Measurements from ENCODE around the gene AGBL5.

DNA sequence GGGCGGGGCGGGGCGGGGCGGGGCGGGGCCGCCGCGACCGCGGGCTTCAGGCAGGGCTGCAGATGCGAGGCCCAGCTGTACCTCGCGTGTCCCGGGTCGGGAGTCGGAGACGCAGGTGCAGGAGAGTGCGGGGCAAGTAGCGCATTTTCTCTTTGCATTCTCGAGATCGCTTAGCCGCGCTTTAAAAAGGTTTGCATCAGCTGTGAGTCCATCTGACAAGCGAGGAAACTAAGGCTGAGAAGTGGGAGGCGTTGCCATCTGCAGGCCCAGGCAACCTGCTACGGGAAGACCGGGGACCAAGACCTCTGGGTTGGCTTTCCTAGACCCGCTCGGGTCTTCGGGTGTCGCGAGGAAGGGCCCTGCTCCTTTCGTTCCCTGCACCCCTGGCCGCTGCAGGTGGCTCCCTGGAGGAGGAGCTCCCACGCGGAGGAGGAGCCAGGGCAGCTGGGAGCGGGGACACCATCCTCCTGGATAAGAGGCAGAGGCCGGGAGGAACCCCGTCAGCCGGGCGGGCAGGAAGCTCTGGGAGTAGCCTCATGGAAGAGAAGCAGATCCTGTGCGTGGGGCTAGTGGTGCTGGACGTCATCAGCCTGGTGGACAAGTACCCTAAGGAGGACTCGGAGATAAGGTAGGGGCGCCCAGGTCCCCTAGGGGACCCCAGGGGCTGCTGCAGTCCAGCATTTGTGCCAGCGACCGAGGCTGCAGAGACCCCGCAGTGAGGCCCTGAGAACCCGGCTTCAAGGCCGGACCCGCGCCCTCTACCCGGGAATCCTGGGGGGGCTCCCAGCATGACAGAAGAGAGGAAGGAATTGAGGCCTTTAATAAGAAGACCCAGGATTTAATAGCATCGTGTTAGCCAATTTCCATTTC lies 35.5 kb downstream of the AGBL5 start, which contains the start of gene KHK:
- TF ChIP-seq MLLT10 (CRISPR knock-in tag; IDR thresholded peaks at IDR 0.05) (no peak), XRCC5 (optimal IDR thresholded peaks at IDR 0.05; ENCODE audit: low read length) (peak; percentile 14), HNF4A (CRISPR knock-in tag; IDR thresholded peaks at IDR 0.05) (peak; percentile 8; the same call in 1 of the 2 replicates), MEF2D (CRISPR knock-in tag; IDR thresholded peaks at IDR 0.05) (no peak), ZSCAN12 (CRISPR knock-in tag; IDR thresholded peaks at IDR 0.05) (no peak)

Data from HepG2 (cell line).